HepG2 (cell line): ENCODE measurements around the gene NFRKB.

ENCODE experiments used
- ESRRA ChIP-seq: sonication (generic); formaldehyde crosslinking; IDR thresholded peaks from 2 replicates; pipeline ENCODE4 v1.5.1; 2020; ENCODE audit warnings: mild to moderate bottlenecking, low read depth, missing genetic modification reagents
- FOXA3 ChIP-seq: IDR thresholded peaks from 2 replicates; pipeline ENCODE4 v1.6.1; 2016; ENCODE audit warnings: missing genetic modification reagents, missing compliant biosample characterization
- NCOA1 ChIP-seq: sonication (generic); formaldehyde crosslinking; IDR thresholded peaks from 2 replicates; pipeline ENCODE4 v1.9.0; 2021; ENCODE audit warnings: missing genetic modification reagents
- NFIC ChIP-seq: IDR thresholded peaks from 2 replicates; pipeline ENCODE4 v1.6.1; 2012; ENCODE audit warnings: mild to moderate bottlenecking, low read length, inconsistent platforms
- RAD51 ChIP-seq: fragments of 450-650 bp; IDR thresholded peaks from 2 replicates; pipeline ENCODE4 v1.6.1; 2016; ENCODE audit warnings: borderline replicate concordance
- SIX1 ChIP-seq: sonication (generic); formaldehyde crosslinking; IDR thresholded peaks from 2 replicates; pipeline ENCODE4 v1.4.0; 2020; ENCODE audit warnings: missing genetic modification reagents, borderline replicate concordance
- U2AF1 ChIP-seq: fragments of 200-400 bp; formaldehyde crosslinking; optimal IDR thresholded peaks from 2 replicates; pipeline ENCODE3; 2017; ENCODE audit warnings: mild to moderate bottlenecking, low read depth, low read length
- ZFP82 ChIP-seq: sonication (generic); formaldehyde crosslinking; IDR thresholded peaks from 2 replicates; pipeline ENCODE4 v1.5.1; 2020; ENCODE audit warnings: mild to moderate bottlenecking, missing genetic modification reagents, borderline replicate concordance
- ZNF720 ChIP-seq: sonication (generic); formaldehyde crosslinking; IDR thresholded peaks from 2 replicates; pipeline ENCODE4 v1.4.0; 2020; ENCODE audit warnings: missing genetic modification reagents
- ZNF790 ChIP-seq: sonication (generic); formaldehyde crosslinking; IDR thresholded peaks from 2 replicates; pipeline ENCODE4 v1.8.0; 2022; ENCODE audit warnings: missing genetic modification reagents, mild to moderate bottlenecking, borderline replicate concordance
- TF ChIP-seq, protein P1 (sequence below): sonication (generic); formaldehyde crosslinking; IDR thresholded peaks from 2 replicates; pipeline ENCODE4 v1.5.0; 2020; ENCODE audit warnings: mild to moderate bottlenecking, missing genetic modification reagents, moderate library complexity
- TF ChIP-seq, protein P2 (sequence below): sonication (generic); formaldehyde crosslinking; IDR thresholded peaks from 2 replicates; pipeline ENCODE4 v1.5.0; 2020; ENCODE audit warnings: mild to moderate bottlenecking, missing genetic modification reagents, borderline replicate concordance
- TF ChIP-seq, protein P3 (sequence below): IDR thresholded peaks from 2 replicates; pipeline ENCODE4 v1.6.1; 2012; ENCODE audit warnings: inconsistent platforms
- TF ChIP-seq, protein P4 (sequence below): sonication (generic); formaldehyde crosslinking; IDR thresholded peaks from 2 replicates; pipeline ENCODE4 v1.4.0; 2020; ENCODE audit warnings: missing genetic modification reagents

DNA sequence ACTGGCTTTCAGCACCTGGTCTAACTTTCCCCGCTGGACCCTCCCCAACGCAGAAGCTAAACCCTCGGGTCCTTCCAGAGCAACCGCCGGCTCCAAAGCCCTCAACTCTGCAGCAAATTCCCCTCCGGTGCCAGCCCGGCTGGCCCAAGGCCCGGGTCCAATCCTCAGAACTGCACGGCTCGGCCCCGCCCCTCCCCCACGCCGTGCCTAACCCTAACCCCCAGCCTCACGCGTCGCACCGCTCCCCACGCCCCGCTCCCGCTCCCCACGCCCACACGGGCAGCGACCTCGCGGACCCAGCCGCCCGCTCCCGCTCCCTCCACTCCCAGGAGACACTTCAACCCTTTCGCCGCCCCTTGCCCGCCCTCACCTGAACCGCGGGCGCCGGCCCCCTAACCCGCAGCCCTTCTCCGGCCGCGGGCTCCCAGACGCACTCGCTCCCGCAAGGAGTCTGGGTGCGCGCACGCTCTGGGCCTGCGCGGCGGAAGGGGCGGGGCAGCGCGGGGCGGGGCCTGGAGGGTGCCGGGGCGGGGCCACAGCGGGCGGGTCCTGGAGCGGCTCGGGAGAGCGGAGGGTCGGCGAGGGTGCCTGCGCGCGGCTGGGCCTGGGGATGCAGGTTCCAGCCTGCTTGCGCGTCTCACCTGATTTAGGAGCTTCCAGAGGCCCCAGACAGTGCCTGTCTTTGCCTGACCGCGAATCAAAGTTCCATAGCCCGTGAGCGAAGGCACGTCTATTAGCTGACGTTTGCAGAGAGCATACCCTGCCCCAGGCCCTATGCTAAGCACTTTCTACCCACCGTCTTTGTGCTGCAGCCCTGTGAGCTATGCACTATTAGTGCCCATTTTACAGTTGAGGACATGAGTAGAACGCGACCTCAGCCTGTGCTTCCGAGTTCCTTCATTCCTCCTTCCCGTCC is at the start of gene NFRKB:
- TF ChIP-seq FOXA3 (CRISPR knock-in tag), result no peak
- no peak for TF ChIP-seq NFIC
- no peak for TF ChIP-seq U2AF1
- TF ChIP-seq, protein P1, sequence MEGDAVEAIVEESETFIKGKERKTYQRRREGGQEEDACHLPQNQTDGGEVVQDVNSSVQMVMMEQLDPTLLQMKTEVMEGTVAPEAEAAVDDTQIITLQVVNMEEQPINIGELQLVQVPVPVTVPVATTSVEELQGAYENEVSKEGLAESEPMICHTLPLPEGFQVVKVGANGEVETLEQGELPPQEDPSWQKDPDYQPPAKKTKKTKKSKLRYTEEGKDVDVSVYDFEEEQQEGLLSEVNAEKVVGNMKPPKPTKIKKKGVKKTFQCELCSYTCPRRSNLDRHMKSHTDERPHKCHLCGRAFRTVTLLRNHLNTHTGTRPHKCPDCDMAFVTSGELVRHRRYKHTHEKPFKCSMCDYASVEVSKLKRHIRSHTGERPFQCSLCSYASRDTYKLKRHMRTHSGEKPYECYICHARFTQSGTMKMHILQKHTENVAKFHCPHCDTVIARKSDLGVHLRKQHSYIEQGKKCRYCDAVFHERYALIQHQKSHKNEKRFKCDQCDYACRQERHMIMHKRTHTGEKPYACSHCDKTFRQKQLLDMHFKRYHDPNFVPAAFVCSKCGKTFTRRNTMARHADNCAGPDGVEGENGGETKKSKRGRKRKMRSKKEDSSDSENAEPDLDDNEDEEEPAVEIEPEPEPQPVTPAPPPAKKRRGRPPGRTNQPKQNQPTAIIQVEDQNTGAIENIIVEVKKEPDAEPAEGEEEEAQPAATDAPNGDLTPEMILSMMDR (CRISPR knock-in tag), result peak; percentile 30; the same call in 1 of the 2 replicates
- TF ChIP-seq ZFP82 (CRISPR knock-in tag), result peak; percentile 73; the same call in 1 of the 2 replicates
- TF ChIP-seq, protein P2, sequence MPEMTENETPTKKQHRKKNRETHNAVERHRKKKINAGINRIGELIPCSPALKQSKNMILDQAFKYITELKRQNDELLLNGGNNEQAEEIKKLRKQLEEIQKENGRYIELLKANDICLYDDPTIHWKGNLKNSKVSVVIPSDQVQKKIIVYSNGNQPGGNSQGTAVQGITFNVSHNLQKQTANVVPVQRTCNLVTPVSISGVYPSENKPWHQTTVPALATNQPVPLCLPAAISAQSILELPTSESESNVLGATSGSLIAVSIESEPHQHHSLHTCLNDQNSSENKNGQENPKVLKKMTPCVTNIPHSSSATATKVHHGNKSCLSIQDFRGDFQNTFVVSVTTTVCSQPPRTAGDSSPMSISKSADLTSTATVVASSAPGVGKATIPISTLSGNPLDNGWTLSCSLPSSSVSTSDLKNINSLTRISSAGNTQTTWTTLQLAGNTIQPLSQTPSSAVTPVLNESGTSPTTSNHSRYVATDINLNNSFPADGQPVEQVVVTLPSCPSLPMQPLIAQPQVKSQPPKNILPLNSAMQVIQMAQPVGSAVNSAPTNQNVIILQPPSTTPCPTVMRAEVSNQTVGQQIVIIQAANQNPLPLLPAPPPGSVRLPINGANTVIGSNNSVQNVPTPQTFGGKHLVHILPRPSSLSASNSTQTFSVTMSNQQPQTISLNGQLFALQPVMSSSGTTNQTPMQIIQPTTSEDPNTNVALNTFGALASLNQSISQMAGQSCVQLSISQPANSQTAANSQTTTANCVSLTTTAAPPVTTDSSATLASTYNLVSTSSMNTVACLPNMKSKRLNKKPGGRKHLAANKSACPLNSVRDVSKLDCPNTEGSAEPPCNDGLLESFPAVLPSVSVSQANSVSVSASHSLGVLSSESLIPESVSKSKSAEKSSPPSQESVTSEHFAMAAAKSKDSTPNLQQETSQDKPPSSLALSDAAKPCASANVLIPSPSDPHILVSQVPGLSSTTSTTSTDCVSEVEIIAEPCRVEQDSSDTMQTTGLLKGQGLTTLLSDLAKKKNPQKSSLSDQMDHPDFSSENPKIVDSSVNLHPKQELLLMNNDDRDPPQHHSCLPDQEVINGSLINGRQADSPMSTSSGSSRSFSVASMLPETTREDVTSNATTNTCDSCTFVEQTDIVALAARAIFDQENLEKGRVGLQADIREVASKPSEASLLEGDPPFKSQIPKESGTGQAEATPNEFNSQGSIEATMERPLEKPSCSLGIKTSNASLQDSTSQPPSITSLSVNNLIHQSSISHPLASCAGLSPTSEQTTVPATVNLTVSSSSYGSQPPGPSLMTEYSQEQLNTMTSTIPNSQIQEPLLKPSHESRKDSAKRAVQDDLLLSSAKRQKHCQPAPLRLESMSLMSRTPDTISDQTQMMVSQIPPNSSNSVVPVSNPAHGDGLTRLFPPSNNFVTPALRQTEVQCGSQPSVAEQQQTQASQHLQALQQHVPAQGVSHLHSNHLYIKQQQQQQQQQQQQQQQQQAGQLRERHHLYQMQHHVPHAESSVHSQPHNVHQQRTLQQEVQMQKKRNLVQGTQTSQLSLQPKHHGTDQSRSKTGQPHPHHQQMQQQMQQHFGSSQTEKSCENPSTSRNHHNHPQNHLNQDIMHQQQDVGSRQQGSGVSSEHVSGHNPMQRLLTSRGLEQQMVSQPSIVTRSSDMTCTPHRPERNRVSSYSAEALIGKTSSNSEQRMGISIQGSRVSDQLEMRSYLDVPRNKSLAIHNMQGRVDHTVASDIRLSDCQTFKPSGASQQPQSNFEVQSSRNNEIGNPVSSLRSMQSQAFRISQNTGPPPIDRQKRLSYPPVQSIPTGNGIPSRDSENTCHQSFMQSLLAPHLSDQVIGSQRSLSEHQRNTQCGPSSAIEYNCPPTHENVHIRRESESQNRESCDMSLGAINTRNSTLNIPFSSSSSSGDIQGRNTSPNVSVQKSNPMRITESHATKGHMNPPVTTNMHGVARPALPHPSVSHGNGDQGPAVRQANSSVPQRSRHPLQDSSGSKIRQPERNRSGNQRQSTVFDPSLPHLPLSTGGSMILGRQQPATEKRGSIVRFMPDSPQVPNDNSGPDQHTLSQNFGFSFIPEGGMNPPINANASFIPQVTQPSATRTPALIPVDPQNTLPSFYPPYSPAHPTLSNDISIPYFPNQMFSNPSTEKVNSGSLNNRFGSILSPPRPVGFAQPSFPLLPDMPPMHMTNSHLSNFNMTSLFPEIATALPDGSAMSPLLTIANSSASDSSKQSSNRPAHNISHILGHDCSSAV (CRISPR knock-in tag), result no peak
- TF ChIP-seq SIX1 (CRISPR knock-in tag), result no peak
- no peak for TF ChIP-seq ZNF790 (CRISPR knock-in tag)
- TF ChIP-seq ZNF720, result no peak
- no peak for TF ChIP-seq RAD51
- TF ChIP-seq, protein P3, sequence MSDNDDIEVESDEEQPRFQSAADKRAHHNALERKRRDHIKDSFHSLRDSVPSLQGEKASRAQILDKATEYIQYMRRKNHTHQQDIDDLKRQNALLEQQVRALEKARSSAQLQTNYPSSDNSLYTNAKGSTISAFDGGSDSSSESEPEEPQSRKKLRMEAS, result peak; percentile 46; the same call in 1 of the 2 replicates
- TF ChIP-seq, protein P4, sequence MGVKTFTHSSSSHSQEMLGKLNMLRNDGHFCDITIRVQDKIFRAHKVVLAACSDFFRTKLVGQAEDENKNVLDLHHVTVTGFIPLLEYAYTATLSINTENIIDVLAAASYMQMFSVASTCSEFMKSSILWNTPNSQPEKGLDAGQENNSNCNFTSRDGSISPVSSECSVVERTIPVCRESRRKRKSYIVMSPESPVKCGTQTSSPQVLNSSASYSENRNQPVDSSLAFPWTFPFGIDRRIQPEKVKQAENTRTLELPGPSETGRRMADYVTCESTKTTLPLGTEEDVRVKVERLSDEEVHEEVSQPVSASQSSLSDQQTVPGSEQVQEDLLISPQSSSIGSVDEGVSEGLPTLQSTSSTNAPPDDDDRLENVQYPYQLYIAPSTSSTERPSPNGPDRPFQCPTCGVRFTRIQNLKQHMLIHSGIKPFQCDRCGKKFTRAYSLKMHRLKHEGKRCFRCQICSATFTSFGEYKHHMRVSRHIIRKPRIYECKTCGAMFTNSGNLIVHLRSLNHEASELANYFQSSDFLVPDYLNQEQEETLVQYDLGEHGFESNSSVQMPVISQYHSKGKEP (CRISPR knock-in tag), result no peak
- 0 out of 2 replicates have a peak, but pooled peaks have one; percentile 28 for TF ChIP-seq ESRRA (CRISPR knock-in tag)
- no peak for TF ChIP-seq NCOA1 (CRISPR knock-in tag)
